Liver (tissue), 9 donors: Measurements from ENCODE around the gene ADPRH. TPM values are rescaled to one million over a fixed set of nuclear protein-coding genes. Genes with fewer than 3 reads are reported as not detected.

ENCODE experiments used
- DNase-seq: peaks from one replicate; pipeline ENCODE4 v3.0.0-alpha.2; 2017; ENCODE audit warnings: low spot score
- H3K27ac ChIP-seq, 2 donors: one replicate each; pipeline ENCODE4 v1.7.0; 2013; ENCODE audit warnings: inconsistent platforms in 2 of 2, low read length in 2 of 2, control low read depth in 1 of 2, low read depth in 1 of 2, mild to moderate bottlenecking in 1 of 2
- H3K27me3 ChIP-seq, 4 donors: one replicate each; pipeline versions ENCODE4 v1.6.1 to v1.7.0; 2013; ENCODE audit warnings: low read length in 3 of 4, inconsistent platforms in 1 of 4, mild to moderate bottlenecking in 1 of 4, moderate library complexity in 1 of 4; ENCODE audit not compliant: control insufficient read depth in 4 of 4, insufficient read depth in 4 of 4
- H3K36me3 ChIP-seq, 4 donors: one replicate each; pipeline versions ENCODE4 v1.6.1 to v1.7.0; 2013; ENCODE audit warnings: low read length in 3 of 4, mild to moderate bottlenecking in 3 of 4, low read depth in 1 of 4, moderate library complexity in 1 of 4; ENCODE audit not compliant: control insufficient read depth in 4 of 4, insufficient read depth in 3 of 4
- H3K4me1 ChIP-seq, 4 donors: one replicate each; pipeline versions ENCODE4 v1.6.1 to v1.7.0; 2013; ENCODE audit warnings: low read length in 3 of 4, mild to moderate bottlenecking in 3 of 4, moderate library complexity in 1 of 4; ENCODE audit not compliant: control insufficient read depth in 4 of 4, insufficient read depth in 4 of 4
- H3K4me3 ChIP-seq, 3 donors: one replicate each; pipeline versions ENCODE4 v1.6.1 to v1.7.0; 2013; ENCODE audit warnings: low read length in 3 of 3, control low read depth in 1 of 3, low read depth in 1 of 3, mild to moderate bottlenecking in 1 of 3
- H3K9ac ChIP-seq, 2 donors: one replicate each; pipeline ENCODE4 v1.7.0; 2013; ENCODE audit warnings: low read length in 2 of 2, mild to moderate bottlenecking in 2 of 2, moderate library complexity in 2 of 2, control low read depth in 1 of 2, low read depth in 1 of 2
- H3K9me3 ChIP-seq, 4 donors: one replicate each; pipeline versions ENCODE4 v1.6.1 to v1.7.0; 2013; ENCODE audit warnings: low read length in 3 of 4; ENCODE audit not compliant: control insufficient read depth in 4 of 4
- EGR1 ChIP-seq, 2 donors: IDR thresholded peaks; 2 replicates each; pipeline ENCODE4 v1.6.1; 2016 to 2018; ENCODE audit warnings: antibody characterized with exemption in 2 of 2, low read depth in 2 of 2
- FOXA1 ChIP-seq: IDR thresholded peaks from 2 replicates; pipeline ENCODE4 v1.6.1; 2016; ENCODE audit warnings: antibody characterized with exemption
- FOXA2 ChIP-seq: IDR thresholded peaks from 2 replicates; pipeline ENCODE4 v1.6.1; 2016; ENCODE audit warnings: antibody characterized with exemption
- GABPA ChIP-seq, 2 donors: IDR thresholded peaks in 1 of 2; conservative IDR thresholded peaks in 1 of 2; 2 replicates each; pipeline ENCODE4 v1.6.1; 2016; ENCODE audit warnings: antibody characterized with exemption in 2 of 2, mild to moderate bottlenecking in 1 of 2, moderate library complexity in 1 of 2
- HNF4A ChIP-seq, 2 donors: conservative IDR thresholded peaks; 2 replicates each; pipeline ENCODE4 v1.6.1; 2016; ENCODE audit warnings: antibody characterized with exemption in 2 of 2, mild to moderate bottlenecking in 2 of 2
- HNF4G ChIP-seq: IDR thresholded peaks from 2 replicates; pipeline ENCODE4 v1.6.1; 2016; ENCODE audit warnings: antibody characterized with exemption
- NR2F2 ChIP-seq: IDR thresholded peaks from 2 replicates; pipeline ENCODE4 v1.6.1; 2016; ENCODE audit warnings: antibody characterized with exemption
- RAD21 ChIP-seq, 2 donors: IDR thresholded peaks; 2 replicates each; pipeline ENCODE4 v1.6.1; 2016; ENCODE audit warnings: antibody characterized with exemption in 2 of 2, mild to moderate bottlenecking in 2 of 2
- RXRA ChIP-seq, 2 donors: IDR thresholded peaks; 2 replicates each; pipeline ENCODE4 v1.6.1; 2017 to 2018; ENCODE audit warnings: antibody characterized with exemption in 2 of 2, mild to moderate bottlenecking in 1 of 2
- SP1 ChIP-seq: IDR thresholded peaks from 2 replicates; pipeline ENCODE4 v1.6.1; 2018; ENCODE audit warnings: antibody characterized with exemption, mild to moderate bottlenecking
- TAF1 ChIP-seq: conservative IDR thresholded peaks from 2 replicates; pipeline ENCODE4 v1.6.1; 2016; ENCODE audit warnings: antibody characterized with exemption, mild to moderate bottlenecking
- YY1 ChIP-seq: IDR thresholded peaks from 2 replicates; pipeline ENCODE4 v1.6.1; 2016; ENCODE audit warnings: antibody characterized with exemption, mild to moderate bottlenecking
- WGBS: extraction: QIAGEN DNeasy Blood & Tissue Kit; methylation state at CpG from one replicate; pipeline ENCODE4 v1.1.7; 2013; 5-methylcytosine and 5-hydroxymethylcytosine counted together
- polyA plus RNA-seq, 2 donors: library from polyadenylated mRNA; stranded (reverse) in 1 of 2; unstranded in 1 of 2; fragments of 200-250 nt in 1 of 2; fragments of >200 nt in 1 of 2; fragmentation: Nextera tagmentation in 1 of 2; extraction: Ambion mirVana in 1 of 2; gene quantifications; one replicate each; pipeline versions ENCODE4 v1.2.1 to v1.2.3, GENCODE V29; 2013 to 2015
- total RNA-seq, 2 donors: library from RNA; depleted of rRNA; stranded (reverse); fragments of >200 nt; gene quantifications; one replicate each; pipeline ENCODE4 v1.2.3, GENCODE V29; 2014
- TF ChIP-seq, protein P1 (sequence below): IDR thresholded peaks from 2 replicates; pipeline ENCODE4 v1.6.1; 2016; ENCODE audit warnings: antibody characterized with exemption
- TF ChIP-seq, protein P2 (sequence below): IDR thresholded peaks from 2 replicates; pipeline ENCODE4 v1.6.1; 2016; ENCODE audit warnings: antibody characterized with exemption, mild to moderate bottlenecking
- TF ChIP-seq, protein P3 (sequence below): IDR thresholded peaks from 2 replicates; pipeline ENCODE4 v1.6.1; 2016; ENCODE audit warnings: antibody characterized with exemption
- TF ChIP-seq, protein P4 (sequence below): fragments of 150-350 bp; IDR thresholded peaks from 2 replicates; pipeline ENCODE4 v1.5.1; 2017; ENCODE audit warnings: improper control_type of control experiment, low read depth, low read length; ENCODE audit not compliant: missing input control
- donor health status: healthy.
- donor health status: healthy.
- donor health status: healthy.
- donor health status: healthy.
- donor health status: healthy.

ADPRH gene
- total and polyA plus RNA-seq, 4 donors: 0.89 to 3.8 (median 2.4) TPM

DNA sequence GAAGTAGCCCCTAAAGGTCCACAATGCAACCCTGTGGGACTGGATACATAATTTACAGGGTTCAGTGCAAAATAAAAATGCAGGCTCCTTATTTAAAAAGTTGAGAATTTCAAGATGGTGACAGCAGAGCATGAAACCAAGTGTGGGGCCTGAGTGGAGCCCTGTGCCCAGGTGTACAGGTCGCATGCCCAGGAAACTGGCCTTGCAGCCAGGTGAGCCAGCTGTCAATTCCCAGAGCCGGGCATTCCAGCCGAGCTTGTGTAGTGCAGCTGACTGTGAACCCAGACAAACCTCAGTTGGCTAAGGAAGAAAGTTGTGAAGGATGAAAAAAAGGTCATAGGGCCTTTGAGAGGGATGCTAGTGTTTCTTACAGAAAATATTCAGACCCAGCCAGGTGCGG, 53.5 kb downstream of the ADPRH start:
- no peak for TF ChIP-seq FOXA1
- TF ChIP-seq HNF4G: no peak
- TF ChIP-seq TAF1: no peak
- no peak for TF ChIP-seq NR2F2
- TF ChIP-seq, protein P1, sequence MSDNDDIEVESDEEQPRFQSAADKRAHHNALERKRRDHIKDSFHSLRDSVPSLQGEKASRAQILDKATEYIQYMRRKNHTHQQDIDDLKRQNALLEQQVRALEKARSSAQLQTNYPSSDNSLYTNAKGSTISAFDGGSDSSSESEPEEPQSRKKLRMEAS: no peak
- TF ChIP-seq, protein P2, sequence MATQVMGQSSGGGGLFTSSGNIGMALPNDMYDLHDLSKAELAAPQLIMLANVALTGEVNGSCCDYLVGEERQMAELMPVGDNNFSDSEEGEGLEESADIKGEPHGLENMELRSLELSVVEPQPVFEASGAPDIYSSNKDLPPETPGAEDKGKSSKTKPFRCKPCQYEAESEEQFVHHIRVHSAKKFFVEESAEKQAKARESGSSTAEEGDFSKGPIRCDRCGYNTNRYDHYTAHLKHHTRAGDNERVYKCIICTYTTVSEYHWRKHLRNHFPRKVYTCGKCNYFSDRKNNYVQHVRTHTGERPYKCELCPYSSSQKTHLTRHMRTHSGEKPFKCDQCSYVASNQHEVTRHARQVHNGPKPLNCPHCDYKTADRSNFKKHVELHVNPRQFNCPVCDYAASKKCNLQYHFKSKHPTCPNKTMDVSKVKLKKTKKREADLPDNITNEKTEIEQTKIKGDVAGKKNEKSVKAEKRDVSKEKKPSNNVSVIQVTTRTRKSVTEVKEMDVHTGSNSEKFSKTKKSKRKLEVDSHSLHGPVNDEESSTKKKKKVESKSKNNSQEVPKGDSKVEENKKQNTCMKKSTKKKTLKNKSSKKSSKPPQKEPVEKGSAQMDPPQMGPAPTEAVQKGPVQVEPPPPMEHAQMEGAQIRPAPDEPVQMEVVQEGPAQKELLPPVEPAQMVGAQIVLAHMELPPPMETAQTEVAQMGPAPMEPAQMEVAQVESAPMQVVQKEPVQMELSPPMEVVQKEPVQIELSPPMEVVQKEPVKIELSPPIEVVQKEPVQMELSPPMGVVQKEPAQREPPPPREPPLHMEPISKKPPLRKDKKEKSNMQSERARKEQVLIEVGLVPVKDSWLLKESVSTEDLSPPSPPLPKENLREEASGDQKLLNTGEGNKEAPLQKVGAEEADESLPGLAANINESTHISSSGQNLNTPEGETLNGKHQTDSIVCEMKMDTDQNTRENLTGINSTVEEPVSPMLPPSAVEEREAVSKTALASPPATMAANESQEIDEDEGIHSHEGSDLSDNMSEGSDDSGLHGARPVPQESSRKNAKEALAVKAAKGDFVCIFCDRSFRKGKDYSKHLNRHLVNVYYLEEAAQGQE: no peak
- no peak for TF ChIP-seq SP1
- TF ChIP-seq GABPA (IDR thresholded peaks at IDR 0.05 in 1 of 2, conservative IDR thresholded peaks at IDR 0.05 in 1 of 2): no peak
- TF ChIP-seq EGR1 (IDR thresholded peaks at IDR 0.05; ENCODE audit: low read depth in 2 of 2): no peak
- TF ChIP-seq, protein P3, sequence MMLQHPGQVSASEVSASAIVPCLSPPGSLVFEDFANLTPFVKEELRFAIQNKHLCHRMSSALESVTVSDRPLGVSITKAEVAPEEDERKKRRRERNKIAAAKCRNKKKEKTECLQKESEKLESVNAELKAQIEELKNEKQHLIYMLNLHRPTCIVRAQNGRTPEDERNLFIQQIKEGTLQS: no peak
- no peak for TF ChIP-seq HNF4A (conservative IDR thresholded peaks at IDR 0.05)
- no peak for TF ChIP-seq RXRA (IDR thresholded peaks at IDR 0.05)
- TF ChIP-seq YY1: no peak
- TF ChIP-seq, protein P4, sequence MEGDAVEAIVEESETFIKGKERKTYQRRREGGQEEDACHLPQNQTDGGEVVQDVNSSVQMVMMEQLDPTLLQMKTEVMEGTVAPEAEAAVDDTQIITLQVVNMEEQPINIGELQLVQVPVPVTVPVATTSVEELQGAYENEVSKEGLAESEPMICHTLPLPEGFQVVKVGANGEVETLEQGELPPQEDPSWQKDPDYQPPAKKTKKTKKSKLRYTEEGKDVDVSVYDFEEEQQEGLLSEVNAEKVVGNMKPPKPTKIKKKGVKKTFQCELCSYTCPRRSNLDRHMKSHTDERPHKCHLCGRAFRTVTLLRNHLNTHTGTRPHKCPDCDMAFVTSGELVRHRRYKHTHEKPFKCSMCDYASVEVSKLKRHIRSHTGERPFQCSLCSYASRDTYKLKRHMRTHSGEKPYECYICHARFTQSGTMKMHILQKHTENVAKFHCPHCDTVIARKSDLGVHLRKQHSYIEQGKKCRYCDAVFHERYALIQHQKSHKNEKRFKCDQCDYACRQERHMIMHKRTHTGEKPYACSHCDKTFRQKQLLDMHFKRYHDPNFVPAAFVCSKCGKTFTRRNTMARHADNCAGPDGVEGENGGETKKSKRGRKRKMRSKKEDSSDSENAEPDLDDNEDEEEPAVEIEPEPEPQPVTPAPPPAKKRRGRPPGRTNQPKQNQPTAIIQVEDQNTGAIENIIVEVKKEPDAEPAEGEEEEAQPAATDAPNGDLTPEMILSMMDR: no peak
- TF ChIP-seq RAD21 (IDR thresholded peaks at IDR 0.05): no peak
- Histone ChIP-seq H3K9me3 (no peaks in the 10 kb centered on the region), H3K36me3 (no peaks in the 10 kb centered on the region), H3K9ac (no peak overlapping the region), H3K27me3 (no peaks in the 10 kb centered on the region), H3K4me1 (no peaks in the 10 kb centered on the region), H3K27ac (no peak overlapping the region), H3K4me3 (no peak overlapping the region)
- no peak for DNase-seq
- 77% methylated on average over 4 of the region's 4 CpGs for WGBS

DNA sequence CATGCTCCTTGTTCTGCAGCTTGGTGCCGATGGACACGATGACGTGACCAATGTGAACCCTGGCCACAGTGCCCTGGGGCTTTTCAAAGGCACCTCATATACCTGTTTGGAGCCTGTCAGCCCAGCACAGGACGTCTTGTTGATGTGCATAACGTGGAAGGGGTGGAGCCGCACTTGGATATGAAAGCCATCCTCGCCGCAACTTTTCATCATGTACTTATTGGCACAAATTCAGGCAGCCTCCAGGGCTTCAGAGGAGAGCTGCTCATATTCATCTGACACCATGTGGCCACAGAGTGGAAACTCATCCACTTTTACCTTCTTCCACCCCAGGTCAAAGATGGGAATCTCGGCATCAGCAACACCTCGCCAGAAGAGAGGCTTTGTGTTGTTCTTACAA, 56.4 kb downstream of the ADPRH start:
- 96% methylated on average over 10 of the region's 10 CpGs for WGBS
- Histone ChIP-seq H3K27ac (no peak overlapping the region), H3K9ac (no peak overlapping the region), H3K9me3 (no peaks in the 10 kb centered on the region), H3K4me3 (no peak overlapping the region), H3K4me1 (no peaks in the 10 kb centered on the region), H3K36me3 (no peaks in the 10 kb centered on the region), H3K27me3 (no peaks in the 10 kb centered on the region)
- TF ChIP-seq SP1 (no peak), FOXA2 (no peak), EGR1 (IDR thresholded peaks at IDR 0.05; ENCODE audit: low read depth in 2 of 2) (no peak), GABPA (IDR thresholded peaks at IDR 0.05 in 1 of 2, conservative IDR thresholded peaks at IDR 0.05 in 1 of 2) (no peak), RAD21 (IDR thresholded peaks at IDR 0.05) (peak in 1 of 2 donors; percentile 3)
- TF ChIP-seq, protein P4: no peak
- no peak for DNase-seq
